ENCODE data around the gene GSX1.

GSX1 gene

DNA sequence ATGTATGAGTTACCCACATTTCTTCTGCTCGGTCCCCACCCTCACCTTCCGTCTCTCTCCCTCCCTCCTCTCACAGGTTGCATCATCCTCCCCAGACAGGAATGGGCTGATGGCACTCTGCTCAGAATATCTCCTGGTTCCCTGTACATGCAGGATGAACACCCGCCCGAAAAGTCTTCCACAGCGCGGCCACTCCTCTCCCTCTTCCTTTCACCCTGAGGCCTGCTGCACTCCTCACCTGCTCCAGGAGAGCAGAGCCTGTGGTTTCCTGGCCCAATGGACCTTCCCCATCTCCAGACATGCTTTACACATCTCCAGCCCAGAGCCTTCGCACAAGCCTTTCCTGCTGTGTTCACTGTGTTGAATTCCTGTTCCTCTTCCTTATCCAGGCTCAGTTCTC lies 40.9 kb downstream of the GSX1 start:
- DNase-seq (ENCODE audit: low read depth), result no peak

DNA sequence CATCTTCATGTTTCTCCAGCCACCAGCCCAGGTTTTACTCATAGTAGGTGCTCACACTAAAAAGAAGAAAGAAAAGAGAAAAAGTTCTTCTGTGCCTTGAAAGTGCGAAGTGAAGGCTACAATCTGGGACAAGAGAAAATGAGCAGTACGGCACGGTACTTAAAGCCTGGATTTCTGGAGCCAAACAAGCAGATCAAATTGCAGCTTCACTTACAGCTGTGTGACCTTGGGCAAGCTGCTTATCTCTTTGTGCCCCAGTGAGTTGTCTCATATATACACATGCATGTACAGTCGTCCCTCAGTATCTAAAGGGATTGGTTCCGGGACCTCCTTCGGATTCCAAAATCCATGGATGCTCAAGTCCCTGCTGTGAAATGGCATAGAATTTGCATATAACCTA lies 41.8 kb downstream of the GSX1 start:
- no peak for DNase-seq (ENCODE audit: low read depth)

DNA sequence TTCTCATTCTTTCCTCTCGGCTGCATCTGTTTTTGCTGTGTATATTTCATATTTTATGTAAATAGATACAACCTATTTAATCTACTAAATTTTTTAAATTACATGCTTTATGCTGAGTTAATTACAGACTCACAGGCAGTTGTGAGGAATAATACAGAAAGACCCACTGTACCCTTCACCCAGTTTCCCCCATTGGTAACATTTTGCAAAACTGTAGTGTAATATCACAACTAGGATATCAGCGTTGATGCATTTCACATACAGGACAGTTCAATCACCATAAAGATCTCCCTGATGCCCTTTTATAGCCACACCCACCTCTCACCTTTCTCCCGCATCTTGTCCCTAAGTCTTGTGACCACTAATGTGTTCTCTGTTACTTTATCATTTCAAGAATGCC lies 43.5 kb downstream of the GSX1 start:
- DNase-seq (ENCODE audit: low read depth), result no peak

DNA sequence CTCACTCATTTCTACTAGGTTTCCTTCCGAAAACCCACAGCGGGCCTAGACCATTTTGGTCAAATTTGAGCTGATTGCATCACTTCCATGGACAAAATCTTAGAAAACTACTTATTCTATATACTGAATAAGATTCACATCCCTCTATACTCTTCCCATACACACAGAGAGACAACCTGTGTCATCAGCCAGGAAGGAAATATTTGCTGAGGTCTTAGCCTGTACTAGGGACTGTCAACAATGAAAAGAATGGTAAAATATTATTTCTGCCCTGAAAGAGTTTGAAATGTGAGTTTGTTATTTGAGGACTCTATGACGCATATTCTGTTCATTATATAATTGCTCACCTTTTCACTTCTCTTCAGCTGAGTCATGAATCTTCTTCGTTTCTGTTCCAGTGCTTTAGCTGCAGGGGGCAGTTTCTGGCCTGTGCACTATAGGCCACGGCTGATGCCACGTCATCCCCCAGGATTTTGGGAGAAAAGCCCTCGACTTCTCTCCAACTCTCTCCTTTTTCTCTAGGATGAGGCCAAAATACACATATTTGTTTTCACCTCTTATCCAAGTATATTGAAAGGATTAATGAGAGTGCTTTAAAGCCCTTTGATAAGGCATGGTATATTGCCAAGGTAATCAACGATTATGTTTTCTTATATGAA lies 47.7 kb downstream of the GSX1 start:
- no peak for DNase-seq (ENCODE audit: low read depth)

DNA sequence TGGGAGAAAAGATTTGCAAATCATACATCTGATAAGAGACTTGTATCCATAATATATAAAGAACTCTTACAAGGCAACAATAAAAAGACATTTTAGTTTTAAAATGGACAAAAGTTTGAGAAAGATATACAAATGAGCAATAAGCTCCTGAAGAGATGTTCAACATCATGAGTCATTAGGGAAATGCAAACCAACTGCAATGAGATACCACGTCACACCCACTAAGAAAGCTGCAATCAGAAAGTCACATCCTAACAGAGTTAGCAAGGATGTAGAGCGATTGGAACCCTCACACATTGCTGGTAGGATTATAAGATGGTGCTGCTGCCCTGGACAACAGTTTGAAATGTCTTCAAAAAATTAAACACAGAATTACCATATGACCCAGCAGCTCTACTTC lies 50.3 kb downstream of the GSX1 start:
- DNase-seq (ENCODE audit: low read depth), result no peak

Measured in iris pigment epithelial cell (primary cell).